A549 (cell line): ENCODE data around the gene CDK10. TPM values are rescaled to one million over a fixed set of nuclear protein-coding genes. Genes with fewer than 3 reads are reported as not detected.
"Not testable (repeated sequence)": the region's sequence is repeated elsewhere in the genome, so short reads cannot be mapped to it uniquely, and the experiment has no call there.

Source experiments
- ATAC-seq, 2 experiments: fragments of 200-7000 bp in 1 of 2; fragments of >200 bp in 1 of 2; cut with Nextera tagmentation in 1 of 2; cut with Tn5 transposase in 1 of 2; 3 replicates each; pipeline versions ENCODE4 v1.8.0 to v1.9.1; 2018 to 2020; ENCODE audit warnings: mild to moderate bottlenecking in 1 of 2, moderate library complexity in 1 of 2
- CTCF ChIA-PET: fragments of 300-600 bp; sonication (Branson Sonifier 250); formaldehyde crosslinking; extraction: SDS; loops from one replicate; lab custom pipeline; 2021; ENCODE audit warnings: antibody characterized with exemption, inconsistent platforms; lab: Yijun Ruan, JAX
- POLR2A ChIA-PET: fragments of 350-600 bp; formaldehyde crosslinking; extraction: SDS; loops from one replicate; lab custom pipeline; 2021; ENCODE audit warnings: antibody characterized with exemption, inconsistent platforms; lab: Yijun Ruan, JAX
- DNase-seq, 2 experiments: peaks; one replicate each; pipeline versions ENCODE4 v3.0.0 to v3.0.0-alpha.2; 2011 to 2016; ENCODE audit warnings: low read depth in 1 of 2, low spot score in 1 of 2
- FAIRE-seq: peaks from 2 replicates; lab custom pipeline; 2011; peaks lifted over from hg19 to GRCh38; lab: Jason Lieb, UNC
- H3K27ac ChIP-seq, 2 experiments: fragments of >200 bp; sonication (Bioruptor Twin); formaldehyde crosslinking; 3 replicates each; pipeline ENCODE4 v1.5.1; 2016 to 2017
- H3K4me1 ChIP-seq: fragments of >200 bp; sonication (Bioruptor Twin); formaldehyde crosslinking; 3 replicates; pipeline ENCODE4 v1.6.1; 2016
- H3K4me2 ChIP-seq: fragments of >200 bp; sonication (Bioruptor Twin); formaldehyde crosslinking; 3 replicates; pipeline ENCODE4 v1.6.1; 2016
- H3K4me3 ChIP-seq: fragments of >200 bp; sonication (Bioruptor Twin); formaldehyde crosslinking; 3 replicates; pipeline ENCODE4 v1.5.1; 2016
- H3K9me3 ChIP-seq: fragments of >200 bp; sonication (Bioruptor Twin); formaldehyde crosslinking; 3 replicates; pipeline ENCODE4 v1.6.1; 2016
- BHLHE40 ChIP-seq: IDR thresholded peaks from 2 replicates; pipeline ENCODE4 v1.6.1; 2012; ENCODE audit warnings: low read depth, low read length, inconsistent platforms
- CBX8 ChIP-seq: fragments of 200-600 bp; sonication (generic); IDR thresholded peaks from 2 replicates; pipeline ENCODE4 v1.6.1; 2016
- EHF ChIP-seq: fragments of 250-450 bp; sonication (Bioruptor Pico); IDR thresholded peaks from 2 replicates; pipeline ENCODE4 v1.5.0; 2020; ENCODE audit warnings: mild to moderate bottlenecking
- ESRRA ChIP-seq: fragments of 150-350 bp; IDR thresholded peaks from 2 replicates; pipeline ENCODE4 v1.6.1; 2014; ENCODE audit warnings: mild to moderate bottlenecking, low read length, borderline replicate concordance
- GATA3 ChIP-seq: IDR thresholded peaks from 2 replicates; pipeline ENCODE4 v1.6.1; 2012; ENCODE audit warnings: borderline replicate concordance
- HDAC2 ChIP-seq: fragments of 200-600 bp; sonication (generic); IDR thresholded peaks from 2 replicates; pipeline ENCODE4 v1.6.1; 2016
- HEYL ChIP-seq: fragments of 250-450 bp; sonication (Bioruptor Pico); IDR thresholded peaks from 2 replicates; pipeline ENCODE4 v1.8.0; 2021; ENCODE audit warnings: mild to moderate bottlenecking, moderate library complexity
- HOXB5 ChIP-seq: fragments of 250-450 bp; sonication (Bioruptor Pico); IDR thresholded peaks from 2 replicates; pipeline ENCODE4 v1.5.0; 2020; ENCODE audit warnings: mild to moderate bottlenecking, moderate library complexity
- KDM1A ChIP-seq: fragments of 200-600 bp; sonication (generic); IDR thresholded peaks from 2 replicates; pipeline ENCODE4 v1.6.1; 2016; ENCODE audit warnings: low read depth, mild to moderate bottlenecking
- NFE2L2 ChIP-seq: fragments of 150-350 bp; conservative IDR thresholded peaks from 2 replicates; pipeline ENCODE4 v1.6.1; 2014; ENCODE audit warnings: low read length
- PHF8 ChIP-seq: fragments of 200-600 bp; sonication (generic); IDR thresholded peaks from 2 replicates; pipeline ENCODE4 v1.6.1; 2016; ENCODE audit warnings: low read depth, mild to moderate bottlenecking, antibody characterized with exemption, moderate library complexity, borderline replicate concordance
- RNF2 ChIP-seq: fragments of 200-600 bp; sonication (generic); IDR thresholded peaks from 2 replicates; pipeline ENCODE4 v1.6.1; 2016; ENCODE audit warnings: low read depth, mild to moderate bottlenecking, antibody characterized with exemption, moderate library complexity, borderline replicate concordance
- TP53 ChIP-seq: fragments of 250-450 bp; sonication (Bioruptor Pico); IDR thresholded peaks from 2 replicates; pipeline ENCODE4 v1.5.0; 2021; ENCODE audit warnings: mild to moderate bottlenecking, moderate library complexity
- ZSCAN20 ChIP-seq: fragments of 250-450 bp; sonication (Bioruptor Pico); IDR thresholded peaks from 2 replicates; pipeline ENCODE4 v1.8.0; 2022; ENCODE audit warnings: mild to moderate bottlenecking, moderate library complexity
- WGBS: methylation state at CpG from one replicate; pipeline ENCODE4 v1.1.6; 2017; ENCODE audit errors: missing lambda C conversion rate; 5-methylcytosine and 5-hydroxymethylcytosine counted together
- polyA plus RNA-seq, 4 experiments: library from polyadenylated mRNA; depleted of rRNA in 3 of 4; stranded (reverse); fragments of >200 nt; fragmentation: RNase III in 1 of 4; extraction: RNeasy Plus Mini Kit Qiagen cat#74134 plus additional on column Dnase treatment in 1 of 4; gene quantifications; 2 replicates in 3 of 4; 3 replicates in 1 of 4; pipeline ENCODE4 v1.2.3, GENCODE V29; 2011 to 2017
- TF ChIP-seq, protein P1 (sequence below): IDR thresholded peaks from 2 replicates; pipeline ENCODE4 v1.6.1; 2012
- TF ChIP-seq, protein P2 (sequence below): fragments of >200 bp; sonication (Bioruptor Twin); formaldehyde crosslinking; IDR thresholded peaks from 3 replicates; pipeline ENCODE4 v1.5.1; 2016
- TF ChIP-seq, protein P3 (sequence below): fragments of 450-650 bp; IDR thresholded peaks from 2 replicates; pipeline ENCODE4 v1.6.1; 2014; ENCODE audit warnings: antibody characterized with exemption
- TF ChIP-seq, protein P4 (sequence below): fragments of 250-450 bp; sonication (Bioruptor Pico); IDR thresholded peaks from 2 replicates; pipeline ENCODE4 v1.5.0; 2020; ENCODE audit warnings: low read depth, mild to moderate bottlenecking, moderate library complexity
- TF ChIP-seq, protein P5 (sequence below): fragments of >200 bp; sonication (Bioruptor Twin); formaldehyde crosslinking; IDR thresholded peaks from 2 replicates; pipeline ENCODE4 v1.6.1; 2016

The CDK10 gene
- polyA plus RNA-seq, 2 of the 4 experiments (the other 2 are of a cell fraction): 35.9 to 55.3 TPM

DNA sequence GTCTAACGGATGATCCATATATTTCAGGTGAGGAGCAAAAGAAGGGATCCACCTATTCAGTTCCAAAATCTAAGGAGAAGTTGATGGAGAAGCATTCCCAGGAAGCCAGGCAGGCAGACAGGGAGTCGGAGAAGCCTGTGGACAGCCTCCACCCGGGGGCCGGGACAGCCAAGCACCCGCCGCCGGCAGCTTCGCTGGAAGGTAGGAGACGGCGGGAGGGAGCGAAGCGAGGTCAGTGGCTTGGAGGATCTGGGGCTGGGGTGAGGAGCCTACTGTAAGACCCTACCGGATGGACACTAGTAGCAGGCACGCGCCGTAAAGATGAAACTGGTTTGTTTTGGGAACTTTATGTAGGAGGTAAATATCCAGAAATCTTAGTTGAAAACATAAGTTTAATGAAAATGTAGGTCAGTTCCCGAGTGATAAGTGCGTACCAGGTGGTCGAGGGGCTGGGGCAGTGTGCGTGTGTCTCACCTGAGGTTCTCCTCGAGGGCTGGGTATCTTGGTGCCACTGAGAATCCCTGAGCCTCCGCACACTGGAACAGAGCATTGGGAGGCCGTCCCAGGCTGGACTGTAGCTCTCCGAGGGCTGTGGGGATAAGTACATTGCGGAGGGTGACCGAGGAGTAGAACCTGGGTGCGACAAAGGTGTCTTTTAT is 28.1 kb upstream of the CDK10 start:
- ATAC-seq: peak; percentile 42 to 53; a peak in 5 of 6 replicates
- 16% methylated on average over 26 of the region's 27 CpGs for WGBS
- DNase-seq: no peak
- peak overlapping the region; percentile 94 for H3K4me3 ChIP-seq
- FAIRE-seq: no peak
- H3K4me1 ChIP-seq: peaks cover 16% of the 10 kb centered on the region
- H3K4me2 ChIP-seq: peak overlapping the region; percentile 100
- ChIA-PET POLR2A (interaction anchor here (1.7 kb wide), 1 partner anchor 28 kb away, joined by 9 read pairs; the partner anchor contains the start of gene CDK10), CTCF (interaction anchor here (0.8 to 3.1 kb wide), 6 partner anchors 9 to 43 kb away, joined by 3 to 15 read pairs (median 6); no protein-coding TSS in a partner anchor)
- H3K9me3 ChIP-seq: no peaks in the 10 kb centered on the region
- TF ChIP-seq PHF8: no peak
- no peak for TF ChIP-seq TP53
- TF ChIP-seq, protein P1, sequence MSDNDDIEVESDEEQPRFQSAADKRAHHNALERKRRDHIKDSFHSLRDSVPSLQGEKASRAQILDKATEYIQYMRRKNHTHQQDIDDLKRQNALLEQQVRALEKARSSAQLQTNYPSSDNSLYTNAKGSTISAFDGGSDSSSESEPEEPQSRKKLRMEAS: peak; percentile 1; the same call in 1 of the 2 replicates
- TF ChIP-seq RNF2: 0 out of 2 replicates have a peak, but pooled peaks have one; percentile 35
- H3K27ac ChIP-seq: peak overlapping the region; percentile 88 to 93

DNA sequence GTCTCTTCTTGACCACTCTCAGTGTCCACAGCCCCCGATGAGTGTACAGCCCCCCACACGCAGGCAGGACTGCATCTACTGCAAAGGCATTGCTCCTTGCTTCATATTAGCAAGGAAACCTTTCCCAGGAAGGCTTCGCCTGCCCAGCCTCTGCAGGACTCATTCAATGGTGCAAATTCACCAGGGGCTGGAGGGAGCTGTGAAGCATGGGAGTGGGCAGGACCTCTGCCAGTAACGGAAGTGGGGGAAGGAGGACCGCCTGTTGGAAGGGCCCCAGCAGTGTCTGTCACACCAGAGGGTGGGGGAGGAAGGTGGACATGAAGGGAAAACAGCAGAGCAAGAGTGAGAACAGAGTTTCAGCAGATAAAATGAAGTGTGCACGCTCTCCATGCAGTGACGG is 26.3 kb upstream of the CDK10 start:
- no peak for TF ChIP-seq BHLHE40
- TF ChIP-seq RNF2: no peak
- TF ChIP-seq EHF: no peak
- TF ChIP-seq ESRRA: no peak
- TF ChIP-seq, protein P2, sequence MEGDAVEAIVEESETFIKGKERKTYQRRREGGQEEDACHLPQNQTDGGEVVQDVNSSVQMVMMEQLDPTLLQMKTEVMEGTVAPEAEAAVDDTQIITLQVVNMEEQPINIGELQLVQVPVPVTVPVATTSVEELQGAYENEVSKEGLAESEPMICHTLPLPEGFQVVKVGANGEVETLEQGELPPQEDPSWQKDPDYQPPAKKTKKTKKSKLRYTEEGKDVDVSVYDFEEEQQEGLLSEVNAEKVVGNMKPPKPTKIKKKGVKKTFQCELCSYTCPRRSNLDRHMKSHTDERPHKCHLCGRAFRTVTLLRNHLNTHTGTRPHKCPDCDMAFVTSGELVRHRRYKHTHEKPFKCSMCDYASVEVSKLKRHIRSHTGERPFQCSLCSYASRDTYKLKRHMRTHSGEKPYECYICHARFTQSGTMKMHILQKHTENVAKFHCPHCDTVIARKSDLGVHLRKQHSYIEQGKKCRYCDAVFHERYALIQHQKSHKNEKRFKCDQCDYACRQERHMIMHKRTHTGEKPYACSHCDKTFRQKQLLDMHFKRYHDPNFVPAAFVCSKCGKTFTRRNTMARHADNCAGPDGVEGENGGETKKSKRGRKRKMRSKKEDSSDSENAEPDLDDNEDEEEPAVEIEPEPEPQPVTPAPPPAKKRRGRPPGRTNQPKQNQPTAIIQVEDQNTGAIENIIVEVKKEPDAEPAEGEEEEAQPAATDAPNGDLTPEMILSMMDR: no peak
- TF ChIP-seq HOXB5 (CRISPR knock-in tag): no peak
- TF ChIP-seq, protein P3, sequence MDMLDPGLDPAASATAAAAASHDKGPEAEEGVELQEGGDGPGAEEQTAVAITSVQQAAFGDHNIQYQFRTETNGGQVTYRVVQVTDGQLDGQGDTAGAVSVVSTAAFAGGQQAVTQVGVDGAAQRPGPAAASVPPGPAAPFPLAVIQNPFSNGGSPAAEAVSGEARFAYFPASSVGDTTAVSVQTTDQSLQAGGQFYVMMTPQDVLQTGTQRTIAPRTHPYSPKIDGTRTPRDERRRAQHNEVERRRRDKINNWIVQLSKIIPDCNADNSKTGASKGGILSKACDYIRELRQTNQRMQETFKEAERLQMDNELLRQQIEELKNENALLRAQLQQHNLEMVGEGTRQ: no peak
- TF ChIP-seq, protein P4, sequence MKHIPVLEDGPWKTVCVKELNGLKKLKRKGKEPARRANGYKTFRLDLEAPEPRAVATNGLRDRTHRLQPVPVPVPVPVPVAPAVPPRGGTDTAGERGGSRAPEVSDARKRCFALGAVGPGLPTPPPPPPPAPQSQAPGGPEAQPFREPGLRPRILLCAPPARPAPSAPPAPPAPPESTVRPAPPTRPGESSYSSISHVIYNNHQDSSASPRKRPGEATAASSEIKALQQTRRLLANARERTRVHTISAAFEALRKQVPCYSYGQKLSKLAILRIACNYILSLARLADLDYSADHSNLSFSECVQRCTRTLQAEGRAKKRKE (CRISPR knock-in tag): no peak
- Histone ChIP-seq H3K27ac (no peak overlapping the region), H3K4me1 (peaks cover 16% of the 10 kb centered on the region), H3K9me3 (no peaks in the 10 kb centered on the region), H3K4me3 (no peak overlapping the region), H3K4me2 (no peak overlapping the region)
- no peak for FAIRE-seq
- ChIA-PET CTCF (interaction anchor here (0.6 to 3.1 kb wide), 3 partner anchors 39 to 85 kb away, joined by 3 to 15 read pairs (median 4); partner anchors contain the start of gene CPNE7), POLR2A (no interaction called here)
- ATAC-seq: no peak
- DNase-seq: no peak
- 90% methylated on average over 7 of the region's 7 CpGs for WGBS

DNA sequence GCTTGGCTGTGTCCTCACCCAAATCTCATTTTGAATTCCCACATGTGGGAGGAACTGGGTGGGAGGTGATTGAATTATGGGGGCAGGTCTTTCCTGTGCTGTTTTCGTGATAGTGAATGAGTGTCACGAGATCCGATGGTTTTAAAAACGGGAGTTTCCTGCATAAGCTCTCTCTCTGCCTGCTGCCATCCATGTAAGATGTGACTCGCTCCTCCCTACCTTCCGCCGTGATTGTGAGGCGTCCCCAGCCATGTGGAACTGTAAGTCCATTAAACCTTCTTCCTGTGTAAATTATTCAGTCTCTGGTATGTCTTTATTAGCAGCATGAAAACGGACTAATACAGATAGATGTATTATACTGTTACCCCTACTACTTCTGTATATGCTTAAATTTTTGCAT is 25.3 kb upstream of the CDK10 start:
- ATAC-seq (no peak), FAIRE-seq (no peak), DNase-seq (no peak)
- Histone ChIP-seq H3K27ac (no peak overlapping the region), H3K9me3 (0 out of 3 replicates have a peak, but pooled peaks cover 6% of the 10 kb centered on the region), H3K4me1 (peaks cover 12% of the 10 kb centered on the region), H3K4me2 (no peak overlapping the region), H3K4me3 (no peak overlapping the region)
- POLR2A ChIA-PET: no interaction called here
- 92% methylated on average over 9 of the region's 9 CpGs for WGBS
- no peak for TF ChIP-seq HEYL (CRISPR knock-in tag)
- TF ChIP-seq, protein P5, sequence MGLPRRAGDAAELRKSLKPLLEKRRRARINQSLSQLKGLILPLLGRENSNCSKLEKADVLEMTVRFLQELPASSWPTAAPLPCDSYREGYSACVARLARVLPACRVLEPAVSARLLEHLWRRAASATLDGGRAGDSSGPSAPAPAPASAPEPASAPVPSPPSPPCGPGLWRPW: no peak
- no peak for TF ChIP-seq NFE2L2
- no peak for TF ChIP-seq HOXB5 (CRISPR knock-in tag)
- no peak for TF ChIP-seq KDM1A
- TF ChIP-seq HDAC2: no peak
- TF ChIP-seq CBX8: no peak
- TF ChIP-seq, protein P4 (CRISPR knock-in tag): no peak
- no peak for TF ChIP-seq GATA3
- no peak for TF ChIP-seq RNF2
- no peak for TF ChIP-seq ZSCAN20 (CRISPR knock-in tag)
- TF ChIP-seq, protein P1: no peak
- CTCF ChIA-PET: interaction anchor here (3.1 kb wide), 1 partner anchor 46 kb away, joined by 15 read pairs; no protein-coding TSS in a partner anchor

DNA sequence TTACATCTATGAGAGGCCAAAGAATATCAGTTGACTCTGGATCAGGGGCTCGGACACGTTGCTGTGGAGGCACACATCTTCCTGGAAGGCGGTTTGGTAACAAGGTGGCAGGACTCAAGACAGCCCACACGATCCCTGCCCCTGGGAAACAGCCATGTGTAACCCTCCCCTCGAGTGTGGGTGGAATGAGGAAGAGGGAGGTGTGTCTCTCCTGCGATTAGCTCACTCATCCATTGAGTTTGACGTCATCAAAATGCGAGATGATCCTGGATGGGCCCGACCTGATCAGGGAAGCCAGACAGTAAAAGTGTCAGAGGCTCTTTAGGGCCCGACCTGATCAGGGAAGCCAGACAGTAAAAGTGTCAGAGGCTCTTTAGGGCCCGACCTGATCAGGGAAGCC is 22.3 kb upstream of the CDK10 start:
- ChIA-PET POLR2A (interaction anchor here (0.9 kb wide), 1 partner anchor 22 kb away, joined by 3 read pairs; the partner anchor contains the start of gene CDK10), CTCF (interaction anchor here (1.3 to 1.5 kb wide), 3 partner anchors 48 to 89 kb away, joined by 3 to 6 read pairs (median 4); partner anchors contain the start of gene CPNE7)
- H3K9me3 ChIP-seq, H3K4me3 ChIP-seq, H3K4me2 ChIP-seq, H3K27ac ChIP-seq, DNase-seq, FAIRE-seq, H3K4me1 ChIP-seq: not testable (repeated sequence)
- ATAC-seq: peak in 1 of 2 experiments; percentile 33; a peak in 1 of 6 replicates
- 85% methylated on average over 11 of the region's 11 CpGs for WGBS
